HEK293 (cell line): Measurements from ENCODE around the gene ERP44.
A peak's percentile ranks its signal among the peaks of the same experiment; 100 is the strongest.

Source experiments
- CTCF ChIA-PET: fragments of 350-600 bp; formaldehyde crosslinking; extraction: SDS; loops from one replicate; lab custom pipeline; 2021; ENCODE audit warnings: antibody characterized with exemption; lab: Yijun Ruan, JAX
- POLR2A ChIA-PET: fragments of 300-600 bp; formaldehyde crosslinking; extraction: SDS; loops from one replicate; lab custom pipeline; 2020; ENCODE audit warnings: antibody characterized with exemption, inconsistent platforms; lab: Yijun Ruan, JAX
- H3K27ac ChIP-seq: fragments of 200-500 bp; sonication (Bioruptor generic); 2 replicates; pipeline ENCODE4 v1.5.1; 2014; ENCODE audit warnings: low read depth, low read length, control low read depth, inconsistent platforms; ENCODE audit errors: extremely low read depth
- H3K36me3 ChIP-seq, 2 experiments: fragments of 200-500 bp in 1 of 2; sonication (Bioruptor generic) in 1 of 2; 1 replicate in 1 of 2; 2 replicates in 1 of 2; pipeline ENCODE4 v1.5.1; 2014 to 2017; ENCODE audit warnings: inconsistent platforms in 2 of 2, low read length in 2 of 2; ENCODE audit not compliant: control insufficient read depth in 2 of 2, insufficient read depth in 1 of 2
- H3K4me1 ChIP-seq: fragments of 200-500 bp; sonication (Bioruptor generic); 2 replicates; pipeline ENCODE4 v1.5.1; 2014; ENCODE audit warnings: mild to moderate bottlenecking, low read length, inconsistent platforms; ENCODE audit not compliant: control insufficient read depth, insufficient read depth
- H3K4me3 ChIP-seq: 2 replicates; pipeline ENCODE4 v1.5.1; 2011; ENCODE audit warnings: low read depth, mild to moderate bottlenecking, control low read depth, low read length, moderate library complexity
- H3K9me3 ChIP-seq: fragments of 200-500 bp; sonication (Bioruptor generic); 2 replicates; pipeline ENCODE4 v1.5.1; 2014; ENCODE audit warnings: low read depth, low read length, inconsistent platforms; ENCODE audit not compliant: control insufficient read depth, insufficient read depth
- EGR2 ChIP-seq: fragments of 450-650 bp; formaldehyde crosslinking; IDR thresholded peaks from 2 replicates; pipeline ENCODE4 v1.5.1; 2016; ENCODE audit warnings: low read depth, missing biosample characterization, missing genetic modification characterization
- GLI4 ChIP-seq: fragments of 450-650 bp; formaldehyde crosslinking; IDR thresholded peaks from 2 replicates; pipeline ENCODE4 v1.5.1; 2016; ENCODE audit warnings: missing biosample characterization, missing genetic modification characterization
- OSR2 ChIP-seq: fragments of 450-650 bp; formaldehyde crosslinking; IDR thresholded peaks from 2 replicates; pipeline ENCODE4 v1.5.1; 2016; ENCODE audit warnings: missing biosample characterization, missing genetic modification characterization
- ZBTB17 ChIP-seq: fragments of 450-650 bp; formaldehyde crosslinking; IDR thresholded peaks from 2 replicates; pipeline ENCODE4 v1.5.1; 2016; ENCODE audit warnings: missing biosample characterization, missing genetic modification characterization
- ZFHX2 ChIP-seq: fragments of 450-650 bp; formaldehyde crosslinking; conservative IDR thresholded peaks from 2 replicates; pipeline ENCODE4 v1.5.1; 2016; ENCODE audit warnings: missing biosample characterization, missing genetic modification characterization
- ZNF114 ChIP-seq: fragments of 450-650 bp; formaldehyde crosslinking; IDR thresholded peaks from 2 replicates; pipeline ENCODE4 v1.5.0; 2017; ENCODE audit warnings: missing biosample characterization, missing genetic modification characterization
- ZNF121 ChIP-seq: fragments of 450-650 bp; formaldehyde crosslinking; IDR thresholded peaks from 2 replicates; pipeline ENCODE4 v1.5.1; 2016; ENCODE audit warnings: missing biosample characterization, missing genetic modification characterization
- ZNF146 ChIP-seq: fragments of 450-650 bp; formaldehyde crosslinking; IDR thresholded peaks from 2 replicates; pipeline ENCODE4 v1.5.1; 2016; ENCODE audit warnings: missing biosample characterization, missing genetic modification characterization
- ZNF175 ChIP-seq: fragments of 450-650 bp; formaldehyde crosslinking; IDR thresholded peaks from 2 replicates; pipeline ENCODE4 v1.5.1; 2016; ENCODE audit warnings: missing biosample characterization, missing genetic modification characterization
- ZNF214 ChIP-seq: fragments of 450-650 bp; formaldehyde crosslinking; IDR thresholded peaks from 2 replicates; pipeline ENCODE4 v1.5.1; 2017; ENCODE audit warnings: missing biosample characterization, mild to moderate bottlenecking, missing genetic modification characterization, borderline replicate concordance
- ZNF24 ChIP-seq: fragments of 450-650 bp; formaldehyde crosslinking; IDR thresholded peaks from 2 replicates; pipeline ENCODE4 v1.5.1; 2016; ENCODE audit warnings: missing biosample characterization, missing genetic modification characterization
- ZNF473 ChIP-seq: fragments of 450-650 bp; formaldehyde crosslinking; IDR thresholded peaks from 2 replicates; pipeline ENCODE4 v1.5.1; 2017; ENCODE audit warnings: missing biosample characterization, missing genetic modification characterization
- ZNF548 ChIP-seq: fragments of 450-650 bp; formaldehyde crosslinking; IDR thresholded peaks from 2 replicates; pipeline ENCODE4 v1.5.1; 2016; ENCODE audit warnings: missing biosample characterization, missing genetic modification characterization
- ZNF629 ChIP-seq: fragments of 450-650 bp; formaldehyde crosslinking; IDR thresholded peaks from 2 replicates; pipeline ENCODE4 v1.5.1; 2017; ENCODE audit warnings: missing biosample characterization, missing genetic modification characterization
- ZNF664 ChIP-seq: fragments of 450-650 bp; formaldehyde crosslinking; IDR thresholded peaks from 2 replicates; pipeline ENCODE4 v1.5.1; 2016; ENCODE audit warnings: missing biosample characterization, missing genetic modification characterization
- ZNF792 ChIP-seq: fragments of 450-650 bp; formaldehyde crosslinking; IDR thresholded peaks from 2 replicates; pipeline ENCODE4 v1.5.1; 2016; ENCODE audit warnings: missing biosample characterization, missing genetic modification characterization
- TF ChIP-seq, protein P1 (sequence below): fragments of 450-650 bp; formaldehyde crosslinking; IDR thresholded peaks from 2 replicates; pipeline ENCODE4 v1.5.1; 2016; ENCODE audit warnings: missing biosample characterization, missing genetic modification characterization, borderline replicate concordance
- TF ChIP-seq, protein P2 (sequence below): fragments of 450-650 bp; formaldehyde crosslinking; IDR thresholded peaks from 2 replicates; pipeline ENCODE4 v1.5.1; 2017; ENCODE audit warnings: missing biosample characterization, missing genetic modification characterization
- TF ChIP-seq, protein P3 (sequence below): fragments of 450-650 bp; formaldehyde crosslinking; IDR thresholded peaks from 2 replicates; pipeline ENCODE4 v1.5.1; 2017; ENCODE audit warnings: missing biosample characterization, missing genetic modification characterization
- TF ChIP-seq, protein P4 (sequence below): fragments of 450-650 bp; formaldehyde crosslinking; IDR thresholded peaks from 2 replicates; pipeline ENCODE4 v1.5.1; 2017; ENCODE audit warnings: missing biosample characterization, missing genetic modification characterization

The ERP44 gene

DNA sequence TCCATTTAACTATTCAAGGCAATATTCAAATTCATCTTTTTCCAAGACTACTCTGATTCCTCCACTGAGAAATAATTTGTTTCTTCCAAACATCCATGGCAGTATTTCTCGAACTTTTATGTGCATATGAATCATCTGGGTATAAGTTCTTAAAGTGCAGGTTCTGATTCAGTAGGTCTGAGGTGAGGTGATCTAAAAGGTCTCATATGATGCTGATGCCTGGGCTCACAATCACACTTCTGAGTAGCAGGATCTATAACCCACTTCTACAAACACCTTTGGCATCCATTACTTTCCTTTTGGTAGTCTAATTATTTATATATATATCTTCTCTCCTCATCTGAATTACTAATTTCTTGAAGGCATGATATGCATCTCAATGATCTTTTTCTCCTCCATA lies 7.2 kb downstream of the ERP44 start (continued):
- TF ChIP-seq, protein P1, sequence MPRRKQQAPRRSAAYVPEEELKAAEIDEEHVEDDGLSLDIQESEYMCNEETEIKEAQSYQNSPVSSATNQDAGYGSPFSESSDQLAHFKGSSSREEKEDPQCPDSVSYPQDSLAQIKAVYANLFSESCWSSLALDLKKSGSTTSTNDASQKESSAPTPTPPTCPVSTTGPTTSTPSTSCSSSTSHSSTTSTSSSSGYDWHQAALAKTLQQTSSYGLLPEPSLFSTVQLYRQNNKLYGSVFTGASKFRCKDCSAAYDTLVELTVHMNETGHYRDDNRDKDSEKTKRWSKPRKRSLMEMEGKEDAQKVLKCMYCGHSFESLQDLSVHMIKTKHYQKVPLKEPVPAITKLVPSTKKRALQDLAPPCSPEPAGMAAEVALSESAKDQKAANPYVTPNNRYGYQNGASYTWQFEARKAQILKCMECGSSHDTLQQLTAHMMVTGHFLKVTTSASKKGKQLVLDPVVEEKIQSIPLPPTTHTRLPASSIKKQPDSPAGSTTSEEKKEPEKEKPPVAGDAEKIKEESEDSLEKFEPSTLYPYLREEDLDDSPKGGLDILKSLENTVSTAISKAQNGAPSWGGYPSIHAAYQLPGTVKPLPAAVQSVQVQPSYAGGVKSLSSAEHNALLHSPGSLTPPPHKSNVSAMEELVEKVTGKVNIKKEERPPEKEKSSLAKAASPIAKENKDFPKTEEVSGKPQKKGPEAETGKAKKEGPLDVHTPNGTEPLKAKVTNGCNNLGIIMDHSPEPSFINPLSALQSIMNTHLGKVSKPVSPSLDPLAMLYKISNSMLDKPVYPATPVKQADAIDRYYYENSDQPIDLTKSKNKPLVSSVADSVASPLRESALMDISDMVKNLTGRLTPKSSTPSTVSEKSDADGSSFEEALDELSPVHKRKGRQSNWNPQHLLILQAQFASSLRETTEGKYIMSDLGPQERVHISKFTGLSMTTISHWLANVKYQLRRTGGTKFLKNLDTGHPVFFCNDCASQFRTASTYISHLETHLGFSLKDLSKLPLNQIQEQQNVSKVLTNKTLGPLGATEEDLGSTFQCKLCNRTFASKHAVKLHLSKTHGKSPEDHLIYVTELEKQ (tag by site-specific recombination): no peak
- TF ChIP-seq ZFHX2: no peak
- TF ChIP-seq ZNF121 (tag by site-specific recombination): no peak
- TF ChIP-seq ZNF146 (tag by site-specific recombination): no peak
- no peak for TF ChIP-seq ZNF473
- no peak for TF ChIP-seq ZNF114 (tag by site-specific recombination)
- no peak for TF ChIP-seq EGR2 (tag by site-specific recombination)
- no peak for TF ChIP-seq ZNF214 (tag by site-specific recombination)

DNA sequence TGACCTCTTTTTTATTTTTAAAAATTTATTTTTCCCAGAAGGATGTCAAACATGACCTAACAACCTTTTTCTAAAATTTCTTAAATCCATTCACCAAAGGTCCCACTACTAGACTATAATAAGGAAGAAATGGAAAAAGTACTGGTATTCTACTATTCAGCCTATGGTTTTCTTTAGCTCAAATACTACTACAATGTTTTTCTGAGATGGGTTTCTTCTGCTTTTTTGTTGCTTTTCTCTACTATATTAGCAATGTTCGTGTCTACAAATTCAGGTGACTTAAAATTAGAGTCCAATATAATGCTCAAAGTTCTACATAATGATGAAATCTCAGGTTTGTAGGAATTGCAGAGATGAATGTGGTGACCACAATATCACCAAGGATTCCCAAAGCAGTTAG lies 7.9 kb downstream of the ERP44 start:
- TF ChIP-seq ZNF664 (tag by site-specific recombination) (peak; percentile 94), GLI4 (no peak), ZNF792 (tag by site-specific recombination) (no peak)
- TF ChIP-seq, all 188 proteins: peak for 1
- POLR2A ChIA-PET: no interaction called here
- H3K4me3 ChIP-seq: no peak overlapping the region
- peaks cover 19% of the 10 kb centered on the region for H3K4me1 ChIP-seq
- no peaks in the 10 kb centered on the region for H3K36me3 ChIP-seq
- CTCF ChIA-PET: interaction anchor here (0.6 kb wide), 1 partner anchor 489 kb away, joined by 4 read pairs; no protein-coding TSS in a partner anchor
- H3K9me3 ChIP-seq: no peaks in the 10 kb centered on the region
- no peak overlapping the region for H3K27ac ChIP-seq

DNA sequence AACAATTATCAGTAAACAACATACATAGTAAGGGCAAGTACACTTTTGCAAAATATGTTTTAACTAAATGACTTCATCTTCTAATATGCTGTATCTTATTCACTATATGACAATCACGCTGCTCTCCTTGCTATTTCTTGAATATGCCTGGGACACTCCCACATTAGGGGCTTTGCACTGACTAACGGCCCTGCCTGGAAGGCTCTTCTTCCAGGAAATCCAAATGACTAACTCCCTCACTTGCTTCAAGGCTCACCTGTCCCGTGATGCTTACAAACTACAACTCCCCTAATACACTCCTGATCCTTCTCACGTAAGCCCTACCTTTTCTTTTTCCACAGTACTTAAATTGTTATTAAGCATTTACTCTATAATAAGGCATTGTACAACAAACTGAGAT lies 10.6 kb downstream of the ERP44 start:
- H3K27ac ChIP-seq: no peak overlapping the region
- H3K9me3 ChIP-seq: no peaks in the 10 kb centered on the region
- no peak overlapping the region for H3K4me3 ChIP-seq
- ChIA-PET POLR2A (no interaction called here), CTCF (no interaction called here)
- H3K4me1 ChIP-seq: peaks cover 16% of the 10 kb centered on the region
- no peaks in the 10 kb centered on the region for H3K36me3 ChIP-seq
- TF ChIP-seq, protein P2, sequence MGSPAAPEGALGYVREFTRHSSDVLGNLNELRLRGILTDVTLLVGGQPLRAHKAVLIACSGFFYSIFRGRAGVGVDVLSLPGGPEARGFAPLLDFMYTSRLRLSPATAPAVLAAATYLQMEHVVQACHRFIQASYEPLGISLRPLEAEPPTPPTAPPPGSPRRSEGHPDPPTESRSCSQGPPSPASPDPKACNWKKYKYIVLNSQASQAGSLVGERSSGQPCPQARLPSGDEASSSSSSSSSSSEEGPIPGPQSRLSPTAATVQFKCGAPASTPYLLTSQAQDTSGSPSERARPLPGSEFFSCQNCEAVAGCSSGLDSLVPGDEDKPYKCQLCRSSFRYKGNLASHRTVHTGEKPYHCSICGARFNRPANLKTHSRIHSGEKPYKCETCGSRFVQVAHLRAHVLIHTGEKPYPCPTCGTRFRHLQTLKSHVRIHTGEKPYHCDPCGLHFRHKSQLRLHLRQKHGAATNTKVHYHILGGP: 0 out of 2 replicates have a peak, but pooled peaks have one; percentile 34
- TF ChIP-seq ZBTB17 (tag by site-specific recombination) (no peak), ZNF175 (tag by site-specific recombination) (no peak)

DNA sequence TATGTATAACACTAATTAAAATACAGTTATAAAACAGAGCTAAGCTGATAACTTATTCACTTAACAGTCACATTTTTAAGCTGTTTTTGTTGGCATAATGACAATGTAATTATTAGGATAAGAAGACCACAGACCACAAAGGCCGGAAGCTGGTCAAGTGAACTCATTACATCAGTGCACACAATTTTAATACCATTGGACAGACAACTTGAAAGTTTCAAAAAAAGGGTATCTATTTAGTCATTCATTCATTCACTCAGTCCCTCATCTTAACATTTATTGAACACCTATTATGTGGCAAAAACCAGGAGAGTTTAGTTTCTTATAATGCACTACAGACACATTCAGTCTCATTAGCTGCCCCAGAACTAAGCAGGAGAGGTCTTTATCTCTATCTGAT lies 11.6 kb downstream of the ERP44 start:
- peaks cover 24% of the 10 kb centered on the region for H3K4me1 ChIP-seq
- POLR2A ChIA-PET: interaction anchor here (1.3 kb wide), 1 partner anchor 11 kb away, joined by 6 read pairs; the partner anchor contains the start of genes ERP44 and INVS
- H3K4me3 ChIP-seq: no peak overlapping the region
- no peaks in the 10 kb centered on the region for H3K9me3 ChIP-seq
- H3K27ac ChIP-seq: no peak overlapping the region
- CTCF ChIA-PET: interaction anchor here (0.7 to 1.4 kb wide), 2 partner anchors 9 to 16 kb away, joined by 3 to 6 read pairs; no protein-coding TSS in a partner anchor
- TF ChIP-seq ZNF548 (tag by site-specific recombination) (no peak), ZNF664 (tag by site-specific recombination) (peak; percentile 72; the same call in 1 of the 2 replicates), ZNF629 (tag by site-specific recombination) (peak; percentile 49), ZNF473 (no peak), OSR2 (tag by site-specific recombination) (peak; percentile 25; the same call in 1 of the 2 replicates), ZNF24 (tag by site-specific recombination) (0 out of 2 replicates have a peak, but pooled peaks have one; percentile 47)
- TF ChIP-seq, protein P3, sequence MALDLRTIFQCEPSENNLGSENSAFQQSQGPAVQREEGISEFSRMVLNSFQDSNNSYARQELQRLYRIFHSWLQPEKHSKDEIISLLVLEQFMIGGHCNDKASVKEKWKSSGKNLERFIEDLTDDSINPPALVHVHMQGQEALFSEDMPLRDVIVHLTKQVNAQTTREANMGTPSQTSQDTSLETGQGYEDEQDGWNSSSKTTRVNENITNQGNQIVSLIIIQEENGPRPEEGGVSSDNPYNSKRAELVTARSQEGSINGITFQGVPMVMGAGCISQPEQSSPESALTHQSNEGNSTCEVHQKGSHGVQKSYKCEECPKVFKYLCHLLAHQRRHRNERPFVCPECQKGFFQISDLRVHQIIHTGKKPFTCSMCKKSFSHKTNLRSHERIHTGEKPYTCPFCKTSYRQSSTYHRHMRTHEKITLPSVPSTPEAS (tag by site-specific recombination): 0 out of 2 replicates have a peak, but pooled peaks have one; percentile 20
- TF ChIP-seq, protein P4, sequence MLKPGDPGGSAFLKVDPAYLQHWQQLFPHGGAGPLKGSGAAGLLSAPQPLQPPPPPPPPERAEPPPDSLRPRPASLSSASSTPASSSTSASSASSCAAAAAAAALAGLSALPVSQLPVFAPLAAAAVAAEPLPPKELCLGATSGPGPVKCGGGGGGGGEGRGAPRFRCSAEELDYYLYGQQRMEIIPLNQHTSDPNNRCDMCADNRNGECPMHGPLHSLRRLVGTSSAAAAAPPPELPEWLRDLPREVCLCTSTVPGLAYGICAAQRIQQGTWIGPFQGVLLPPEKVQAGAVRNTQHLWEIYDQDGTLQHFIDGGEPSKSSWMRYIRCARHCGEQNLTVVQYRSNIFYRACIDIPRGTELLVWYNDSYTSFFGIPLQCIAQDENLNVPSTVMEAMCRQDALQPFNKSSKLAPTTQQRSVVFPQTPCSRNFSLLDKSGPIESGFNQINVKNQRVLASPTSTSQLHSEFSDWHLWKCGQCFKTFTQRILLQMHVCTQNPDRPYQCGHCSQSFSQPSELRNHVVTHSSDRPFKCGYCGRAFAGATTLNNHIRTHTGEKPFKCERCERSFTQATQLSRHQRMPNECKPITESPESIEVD (tag by site-specific recombination): 0 out of 2 replicates have a peak, but pooled peaks have one; percentile 31
- H3K36me3 ChIP-seq: no peaks in the 10 kb centered on the region
